ENCODE results near the gene SCAF4. TPM values are rescaled to one million over a fixed set of nuclear protein-coding genes. Genes with fewer than 3 reads are reported as not detected.

Gene SCAF4
- total and polyA plus RNA-seq, 4 donors, result 7.1 to 11.1 (median 9.3) TPM

DNA sequence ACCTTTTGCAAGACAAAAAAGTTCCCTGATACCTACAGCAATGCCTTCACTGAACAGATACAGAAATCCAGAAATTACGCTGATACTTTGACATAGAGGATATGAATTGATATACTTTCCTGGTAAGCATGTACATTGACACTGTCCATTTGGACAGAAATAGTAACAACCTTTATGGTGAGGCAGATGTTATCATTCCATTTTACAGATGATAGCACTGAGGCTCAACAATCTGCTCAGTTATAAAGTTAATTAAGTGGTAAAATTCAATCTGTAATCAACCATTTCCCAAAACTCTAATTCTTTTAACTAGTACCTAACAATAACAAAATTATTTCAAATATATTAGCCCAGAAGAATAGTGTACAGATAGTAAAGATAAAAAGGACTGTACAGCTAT lies 20.6 kb downstream of the SCAF4 start:
- H3K4me3 ChIP-seq (ENCODE audit: low read depth in 1 of 3, low read length in 3 of 3), result no peak overlapping the region
- no peak for DNase-seq (ENCODE audit: low spot score)
- no peaks in the 10 kb centered on the region for H3K27me3 ChIP-seq (ENCODE audit: control insufficient read depth in 4 of 4, insufficient read depth in 4 of 4, low read length in 3 of 4)
- no peaks in the 10 kb centered on the region for H3K36me3 ChIP-seq (ENCODE audit: control insufficient read depth in 4 of 4, insufficient read depth in 3 of 4, low read depth in 1 of 4, low read length in 3 of 4)
- no peaks in the 10 kb centered on the region for H3K9me3 ChIP-seq (ENCODE audit: control insufficient read depth in 4 of 4, low read length in 3 of 4)
- TF ChIP-seq RXRA (IDR thresholded peaks at IDR 0.05) (no peak), HNF4G (IDR thresholded peaks at IDR 0.05) (no peak), TAF1 (conservative IDR thresholded peaks at IDR 0.05) (no peak), EGR1 (IDR thresholded peaks at IDR 0.05; ENCODE audit: low read depth in 2 of 2) (no peak), SP1 (IDR thresholded peaks at IDR 0.05) (no peak), YY1 (IDR thresholded peaks at IDR 0.05) (no peak), FOXA2 (IDR thresholded peaks at IDR 0.05) (no peak), RAD21 (IDR thresholded peaks at IDR 0.05) (no peak), FOXA1 (IDR thresholded peaks at IDR 0.05) (no peak)
- TF ChIP-seq, protein P1, sequence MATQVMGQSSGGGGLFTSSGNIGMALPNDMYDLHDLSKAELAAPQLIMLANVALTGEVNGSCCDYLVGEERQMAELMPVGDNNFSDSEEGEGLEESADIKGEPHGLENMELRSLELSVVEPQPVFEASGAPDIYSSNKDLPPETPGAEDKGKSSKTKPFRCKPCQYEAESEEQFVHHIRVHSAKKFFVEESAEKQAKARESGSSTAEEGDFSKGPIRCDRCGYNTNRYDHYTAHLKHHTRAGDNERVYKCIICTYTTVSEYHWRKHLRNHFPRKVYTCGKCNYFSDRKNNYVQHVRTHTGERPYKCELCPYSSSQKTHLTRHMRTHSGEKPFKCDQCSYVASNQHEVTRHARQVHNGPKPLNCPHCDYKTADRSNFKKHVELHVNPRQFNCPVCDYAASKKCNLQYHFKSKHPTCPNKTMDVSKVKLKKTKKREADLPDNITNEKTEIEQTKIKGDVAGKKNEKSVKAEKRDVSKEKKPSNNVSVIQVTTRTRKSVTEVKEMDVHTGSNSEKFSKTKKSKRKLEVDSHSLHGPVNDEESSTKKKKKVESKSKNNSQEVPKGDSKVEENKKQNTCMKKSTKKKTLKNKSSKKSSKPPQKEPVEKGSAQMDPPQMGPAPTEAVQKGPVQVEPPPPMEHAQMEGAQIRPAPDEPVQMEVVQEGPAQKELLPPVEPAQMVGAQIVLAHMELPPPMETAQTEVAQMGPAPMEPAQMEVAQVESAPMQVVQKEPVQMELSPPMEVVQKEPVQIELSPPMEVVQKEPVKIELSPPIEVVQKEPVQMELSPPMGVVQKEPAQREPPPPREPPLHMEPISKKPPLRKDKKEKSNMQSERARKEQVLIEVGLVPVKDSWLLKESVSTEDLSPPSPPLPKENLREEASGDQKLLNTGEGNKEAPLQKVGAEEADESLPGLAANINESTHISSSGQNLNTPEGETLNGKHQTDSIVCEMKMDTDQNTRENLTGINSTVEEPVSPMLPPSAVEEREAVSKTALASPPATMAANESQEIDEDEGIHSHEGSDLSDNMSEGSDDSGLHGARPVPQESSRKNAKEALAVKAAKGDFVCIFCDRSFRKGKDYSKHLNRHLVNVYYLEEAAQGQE (IDR thresholded peaks at IDR 0.05), result no peak
- TF ChIP-seq, protein P2, sequence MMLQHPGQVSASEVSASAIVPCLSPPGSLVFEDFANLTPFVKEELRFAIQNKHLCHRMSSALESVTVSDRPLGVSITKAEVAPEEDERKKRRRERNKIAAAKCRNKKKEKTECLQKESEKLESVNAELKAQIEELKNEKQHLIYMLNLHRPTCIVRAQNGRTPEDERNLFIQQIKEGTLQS (IDR thresholded peaks at IDR 0.05), result no peak
- TF ChIP-seq, protein P3, sequence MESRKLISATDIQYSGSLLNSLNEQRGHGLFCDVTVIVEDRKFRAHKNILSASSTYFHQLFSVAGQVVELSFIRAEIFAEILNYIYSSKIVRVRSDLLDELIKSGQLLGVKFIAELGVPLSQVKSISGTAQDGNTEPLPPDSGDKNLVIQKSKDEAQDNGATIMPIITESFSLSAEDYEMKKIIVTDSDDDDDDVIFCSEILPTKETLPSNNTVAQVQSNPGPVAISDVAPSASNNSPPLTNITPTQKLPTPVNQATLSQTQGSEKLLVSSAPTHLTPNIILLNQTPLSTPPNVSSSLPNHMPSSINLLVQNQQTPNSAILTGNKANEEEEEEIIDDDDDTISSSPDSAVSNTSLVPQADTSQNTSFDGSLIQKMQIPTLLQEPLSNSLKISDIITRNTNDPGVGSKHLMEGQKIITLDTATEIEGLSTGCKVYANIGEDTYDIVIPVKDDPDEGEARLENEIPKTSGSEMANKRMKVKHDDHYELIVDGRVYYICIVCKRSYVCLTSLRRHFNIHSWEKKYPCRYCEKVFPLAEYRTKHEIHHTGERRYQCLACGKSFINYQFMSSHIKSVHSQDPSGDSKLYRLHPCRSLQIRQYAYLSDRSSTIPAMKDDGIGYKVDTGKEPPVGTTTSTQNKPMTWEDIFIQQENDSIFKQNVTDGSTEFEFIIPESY (IDR thresholded peaks at IDR 0.05), result no peak
- TF ChIP-seq, protein P4, sequence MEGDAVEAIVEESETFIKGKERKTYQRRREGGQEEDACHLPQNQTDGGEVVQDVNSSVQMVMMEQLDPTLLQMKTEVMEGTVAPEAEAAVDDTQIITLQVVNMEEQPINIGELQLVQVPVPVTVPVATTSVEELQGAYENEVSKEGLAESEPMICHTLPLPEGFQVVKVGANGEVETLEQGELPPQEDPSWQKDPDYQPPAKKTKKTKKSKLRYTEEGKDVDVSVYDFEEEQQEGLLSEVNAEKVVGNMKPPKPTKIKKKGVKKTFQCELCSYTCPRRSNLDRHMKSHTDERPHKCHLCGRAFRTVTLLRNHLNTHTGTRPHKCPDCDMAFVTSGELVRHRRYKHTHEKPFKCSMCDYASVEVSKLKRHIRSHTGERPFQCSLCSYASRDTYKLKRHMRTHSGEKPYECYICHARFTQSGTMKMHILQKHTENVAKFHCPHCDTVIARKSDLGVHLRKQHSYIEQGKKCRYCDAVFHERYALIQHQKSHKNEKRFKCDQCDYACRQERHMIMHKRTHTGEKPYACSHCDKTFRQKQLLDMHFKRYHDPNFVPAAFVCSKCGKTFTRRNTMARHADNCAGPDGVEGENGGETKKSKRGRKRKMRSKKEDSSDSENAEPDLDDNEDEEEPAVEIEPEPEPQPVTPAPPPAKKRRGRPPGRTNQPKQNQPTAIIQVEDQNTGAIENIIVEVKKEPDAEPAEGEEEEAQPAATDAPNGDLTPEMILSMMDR (IDR thresholded peaks at IDR 0.05; ENCODE audit: low read depth, low read length, missing input control), result no peak
- H3K27ac ChIP-seq (ENCODE audit: low read depth in 1 of 2, low read length in 2 of 2), result peak overlapping the region in 1 of 2 donors; percentile 60
- peaks cover 12 to 33% (median 15%) of the 10 kb centered on the region in 4 donors for H3K4me1 ChIP-seq (ENCODE audit: control insufficient read depth in 4 of 4, insufficient read depth in 4 of 4, low read length in 3 of 4)
- 93% methylated on average over 1 of the region's 1 CpG for WGBS
- no peak overlapping the region for H3K9ac ChIP-seq (ENCODE audit: low read depth in 1 of 2, low read length in 2 of 2)

DNA sequence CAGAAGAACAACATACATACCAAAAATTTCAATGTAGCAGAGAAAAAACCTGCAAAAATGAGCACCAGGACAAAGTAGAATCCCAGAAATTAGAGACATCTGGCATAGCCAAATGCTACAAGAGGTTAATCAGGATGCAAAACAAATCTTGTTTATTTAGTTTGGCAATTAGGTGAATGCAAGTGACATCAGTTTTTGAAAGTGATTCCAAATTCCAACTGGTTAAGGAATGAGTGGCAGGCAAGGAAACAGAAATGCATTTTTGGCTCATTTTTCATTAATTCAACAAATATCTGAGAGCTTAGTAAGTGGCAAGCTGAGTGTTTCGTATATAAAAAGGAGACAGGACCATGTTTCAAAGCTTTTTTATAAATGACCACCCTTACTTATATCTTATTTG lies 21.3 kb downstream of the SCAF4 start:
- H3K4me1 ChIP-seq (ENCODE audit: control insufficient read depth in 4 of 4, insufficient read depth in 4 of 4, low read length in 3 of 4), result peaks cover 14 to 33% (median 15%) of the 10 kb centered on the region in 4 donors
- H3K9me3 ChIP-seq (ENCODE audit: control insufficient read depth in 4 of 4, low read length in 3 of 4), result no peaks in the 10 kb centered on the region
- H3K27ac ChIP-seq (ENCODE audit: low read depth in 1 of 2, low read length in 2 of 2), result peak overlapping the region in 1 of 2 donors; percentile 60
- 32% methylated on average over 1 of the region's 1 CpG for WGBS
- no peak for DNase-seq (ENCODE audit: low spot score)
- H3K27me3 ChIP-seq (ENCODE audit: control insufficient read depth in 4 of 4, insufficient read depth in 4 of 4, low read length in 3 of 4), result no peaks in the 10 kb centered on the region
- no peak overlapping the region for H3K9ac ChIP-seq (ENCODE audit: low read depth in 1 of 2, low read length in 2 of 2)
- no peak overlapping the region for H3K4me3 ChIP-seq (ENCODE audit: low read depth in 1 of 3, low read length in 3 of 3)
- H3K36me3 ChIP-seq (ENCODE audit: control insufficient read depth in 4 of 4, insufficient read depth in 3 of 4, low read depth in 1 of 4, low read length in 3 of 4), result no peaks in the 10 kb centered on the region
- TF ChIP-seq, protein P4 (IDR thresholded peaks at IDR 0.05; ENCODE audit: low read depth, low read length, missing input control), result no peak
- no peak for TF ChIP-seq NR2F2 (IDR thresholded peaks at IDR 0.05)
- no peak for TF ChIP-seq GABPA (IDR thresholded peaks at IDR 0.05 in 1 of 2, conservative IDR thresholded peaks at IDR 0.05 in 1 of 2)
- TF ChIP-seq, protein P3 (IDR thresholded peaks at IDR 0.05), result peak; percentile 29
- no peak for TF ChIP-seq TAF1 (conservative IDR thresholded peaks at IDR 0.05)
- TF ChIP-seq EGR1 (IDR thresholded peaks at IDR 0.05; ENCODE audit: low read depth in 2 of 2), result no peak
- TF ChIP-seq, protein P1 (IDR thresholded peaks at IDR 0.05), result peak; percentile 28
- TF ChIP-seq RAD21 (IDR thresholded peaks at IDR 0.05), result no peak
- peak; percentile 54 to 56 for TF ChIP-seq HNF4A (conservative IDR thresholded peaks at IDR 0.05)
